HG03196 (cell line): ENCODE measurements around the gene TTBK2.
"Not testable (repeated sequence)": the region's sequence is repeated elsewhere in the genome, so short reads cannot be mapped to it uniquely, and the experiment has no call there.

Experiments used
- ATAC-seq: cut with Tn5 transposase; IDR thresholded peaks from one replicate; pipeline ENCODE4 v1.9.1; 2021; ENCODE audit not compliant: unreplicated experiment

TTBK2 gene

DNA sequence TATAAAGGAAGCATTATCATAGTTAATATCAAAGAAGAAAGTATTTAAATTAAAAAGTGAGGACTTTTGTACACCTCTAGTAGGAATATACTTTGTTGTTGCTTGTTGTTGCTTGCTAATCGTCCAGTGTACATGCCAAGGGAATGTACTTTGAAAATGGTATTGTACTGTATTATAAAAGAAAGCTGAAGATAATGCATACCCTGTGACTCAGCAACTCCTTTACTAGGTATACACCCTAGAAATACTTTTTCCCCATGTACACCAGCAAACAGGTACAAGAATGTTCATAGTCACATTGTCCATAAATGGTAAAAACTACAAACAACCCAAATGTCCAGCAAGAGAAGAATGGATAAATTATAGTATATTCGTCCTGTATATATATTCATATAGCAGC is 12.0 kb downstream of the TTBK2 start:
- ATAC-seq, result no peak

DNA sequence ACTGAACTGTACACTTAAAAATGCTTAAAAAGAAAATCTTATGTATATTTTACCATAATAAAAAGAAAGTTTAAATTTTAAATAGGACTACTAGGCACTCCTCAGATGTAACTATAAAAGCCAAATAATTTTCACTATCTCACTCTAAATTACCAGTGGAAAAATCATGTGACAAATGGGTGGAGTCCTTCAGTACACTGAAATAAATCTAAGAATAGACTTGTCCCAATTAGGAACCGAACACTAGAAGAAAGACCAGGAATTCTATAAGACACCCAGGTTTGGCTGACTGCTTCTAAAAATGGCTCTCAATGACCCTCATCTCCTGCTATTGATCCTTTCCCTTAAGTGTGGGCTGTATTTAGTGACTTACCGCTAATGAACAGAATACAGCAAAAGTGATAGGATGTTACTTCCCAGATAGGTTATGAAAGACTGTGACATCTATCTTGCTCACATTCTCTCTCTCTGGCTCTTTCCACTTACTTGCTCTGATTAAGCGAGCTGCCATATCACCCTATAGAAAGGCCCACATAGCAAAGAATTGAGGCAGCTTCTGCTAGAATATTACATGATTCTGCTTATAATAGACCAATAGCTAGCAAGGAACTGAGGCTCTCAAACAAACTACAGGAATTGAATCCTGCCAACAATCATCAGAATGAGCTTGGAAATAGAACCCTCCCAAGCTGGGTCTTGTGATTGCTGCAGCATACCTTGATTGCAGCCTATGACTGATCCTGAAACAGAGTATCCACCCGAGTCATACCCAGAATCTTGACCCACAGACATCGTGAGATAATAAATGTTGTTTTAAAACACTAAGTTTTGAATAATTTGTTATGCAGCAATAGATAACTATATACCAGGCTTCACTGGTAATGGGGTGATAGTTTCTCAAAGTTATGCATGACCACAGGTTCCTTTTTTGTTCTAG is 16.9 kb downstream of the TTBK2 start:
- ATAC-seq, result no peak

DNA sequence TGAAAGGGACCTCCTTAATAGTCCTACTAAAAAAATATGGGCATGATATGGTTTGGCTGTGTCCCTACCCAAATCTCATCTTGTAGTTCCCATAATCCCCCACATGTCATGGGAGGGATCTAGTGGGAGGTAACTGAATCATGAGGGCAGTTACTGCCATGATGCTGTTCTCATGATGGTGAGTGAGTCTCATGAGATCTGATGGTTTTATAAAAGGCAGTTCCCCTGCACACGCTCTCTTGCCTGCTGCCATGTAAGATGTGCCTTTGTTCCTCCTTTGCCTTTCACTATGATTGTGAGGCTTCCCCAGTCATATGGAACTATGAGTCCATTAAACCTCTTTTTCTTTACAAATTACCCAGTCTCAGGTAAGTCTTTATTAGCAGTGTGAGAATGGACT is 26.7 kb downstream of the TTBK2 start:
- ATAC-seq, result not testable (repeated sequence)

DNA sequence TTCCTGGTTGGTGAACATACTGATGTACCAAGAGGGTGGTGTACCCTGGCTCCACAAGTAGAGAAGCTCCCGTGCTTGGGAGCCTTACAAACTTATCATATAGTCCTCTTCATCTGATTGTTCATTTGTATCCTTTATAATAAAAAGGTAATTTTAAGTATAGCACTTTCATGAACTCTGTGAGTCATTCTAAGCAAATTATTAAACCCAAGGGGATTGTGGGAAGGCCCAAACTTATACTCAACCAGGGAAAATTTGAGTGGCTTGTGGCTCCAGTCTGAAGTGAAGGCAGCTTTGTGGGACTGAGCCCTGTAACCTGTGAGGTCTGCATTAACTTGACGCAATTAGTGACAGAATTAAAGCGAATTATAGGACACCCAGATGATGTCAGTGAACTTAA is 29.0 kb downstream of the TTBK2 start:
- ATAC-seq, result no peak

DNA sequence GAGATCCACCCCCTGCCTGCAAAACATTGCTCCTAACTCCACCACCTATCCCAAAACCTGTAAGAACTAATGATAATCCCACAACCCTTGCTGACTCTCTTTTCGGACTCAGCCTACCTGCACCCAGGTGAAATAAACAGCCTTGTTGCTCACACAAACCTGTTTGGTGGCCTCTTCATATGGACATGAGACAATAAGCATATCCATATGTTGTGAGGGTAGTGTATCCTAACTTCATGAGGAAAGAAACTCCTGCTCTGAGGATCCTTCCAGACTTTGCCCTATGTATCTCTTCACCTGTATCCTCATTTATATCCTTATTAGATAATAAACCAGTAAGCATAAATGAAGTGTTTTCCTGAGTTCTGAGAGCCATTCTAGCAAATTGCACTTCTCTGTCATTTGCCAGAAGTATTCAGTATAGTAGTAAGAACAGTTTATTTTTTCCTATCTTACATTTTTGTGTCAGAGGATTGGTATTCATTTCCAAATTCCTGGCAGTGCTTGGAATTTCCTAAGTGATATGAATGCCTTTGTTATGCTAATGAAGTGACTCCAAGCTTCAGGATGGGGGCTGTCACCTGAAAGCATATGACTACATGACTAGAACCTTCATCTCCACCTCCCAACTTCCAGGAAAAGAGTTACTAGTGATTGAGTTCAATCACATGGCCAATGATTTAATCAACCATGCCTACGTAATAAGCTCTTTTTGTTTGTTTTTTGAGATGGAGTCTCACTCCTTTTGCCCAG is 30.2 kb downstream of the TTBK2 start:
- ATAC-seq, result no peak

DNA sequence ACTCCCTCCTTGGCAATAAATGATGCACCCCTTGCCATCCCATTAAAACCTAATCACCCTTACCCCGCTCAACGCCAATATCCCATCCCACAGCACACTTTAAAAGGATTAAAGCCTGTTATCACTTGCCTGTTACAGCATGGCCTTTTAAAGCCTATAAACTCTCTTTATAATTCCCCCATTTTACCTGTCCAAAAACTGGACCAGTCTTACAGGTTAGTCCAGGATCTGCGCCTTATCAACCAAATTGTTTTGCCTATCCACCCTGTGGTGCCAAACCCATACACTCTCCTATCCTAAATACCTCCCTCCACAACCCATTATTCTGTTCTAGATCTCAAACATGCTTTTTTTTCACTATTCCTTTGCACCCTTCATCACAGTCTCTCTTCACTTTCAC is 33.2 kb downstream of the TTBK2 start:
- ATAC-seq, result not testable (repeated sequence)

DNA sequence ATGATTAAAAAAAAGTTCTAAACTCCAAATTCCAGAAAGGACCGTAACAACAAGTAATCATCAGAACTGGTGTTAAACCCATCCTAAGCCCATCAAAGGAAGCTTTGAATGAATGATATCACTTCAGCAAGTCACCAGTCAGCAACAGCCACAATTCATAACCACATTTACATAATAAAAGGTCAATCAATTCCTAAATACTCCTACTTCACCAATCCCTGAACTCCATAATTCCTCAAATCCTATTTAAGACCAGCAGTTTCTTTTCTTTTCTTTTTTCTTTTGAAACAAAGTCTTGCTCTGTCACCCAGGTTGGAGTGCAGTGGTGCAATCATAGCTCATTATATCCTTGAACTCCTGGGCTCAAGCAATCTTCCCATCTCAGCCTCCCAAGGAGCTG is 40.5 kb downstream of the TTBK2 start:
- ATAC-seq, result no peak

DNA sequence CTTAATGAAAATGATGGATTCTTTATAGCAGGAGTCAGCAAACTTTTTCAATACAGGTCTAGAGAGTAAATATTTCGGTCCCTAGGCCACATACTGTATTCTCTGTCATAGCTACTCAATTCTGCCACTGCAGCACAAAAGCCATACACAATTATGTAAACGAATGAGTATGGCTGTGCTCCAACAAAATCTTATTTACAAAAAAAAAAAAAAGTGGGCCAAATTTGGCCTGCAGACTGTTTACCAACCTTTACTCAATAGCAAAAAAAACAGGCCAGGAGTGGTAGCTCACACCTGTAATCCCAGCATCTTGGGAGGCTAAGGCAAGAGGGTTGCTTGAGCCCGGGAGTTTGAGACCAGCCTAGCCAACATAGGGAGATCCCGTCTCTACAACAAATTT is 41.1 kb downstream of the TTBK2 start:
- no peak for ATAC-seq

DNA sequence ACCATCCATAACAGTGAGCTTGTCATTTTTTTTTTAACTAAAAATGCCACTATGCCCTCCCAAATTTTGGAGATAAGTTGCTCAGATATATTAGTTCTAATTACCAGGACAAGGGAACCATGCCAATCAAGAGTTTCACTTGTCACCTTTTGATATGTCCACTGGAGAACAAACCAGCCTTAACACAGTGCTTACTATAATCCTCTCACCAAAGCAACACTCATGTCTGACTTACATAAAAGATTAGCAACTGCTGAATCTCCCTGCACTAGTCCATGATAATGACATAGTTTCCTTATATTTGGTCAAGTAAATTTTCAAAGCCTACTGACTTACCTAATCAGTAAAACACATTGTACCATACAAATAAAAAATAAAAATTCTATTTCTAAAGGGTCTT is 44.4 kb downstream of the TTBK2 start:
- ATAC-seq, result no peak

DNA sequence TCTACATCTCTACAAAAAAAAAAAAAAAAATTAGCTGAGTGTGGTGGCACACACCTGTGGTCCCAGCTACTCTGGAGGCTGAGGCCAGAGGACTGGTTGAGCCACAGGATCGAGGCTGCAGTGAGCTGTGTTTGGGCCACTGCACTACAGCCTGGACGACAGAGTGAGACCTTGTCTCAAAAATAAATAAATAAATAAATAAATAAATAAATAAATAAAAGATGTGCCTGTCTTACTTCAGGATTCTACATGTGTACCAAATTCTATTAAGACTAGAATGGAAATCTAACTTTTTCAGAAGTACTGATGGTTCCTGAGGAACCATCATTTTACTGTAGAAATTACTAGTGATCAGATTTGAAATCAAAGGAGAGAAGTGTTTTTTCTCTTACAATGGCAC is 51.9 kb downstream of the TTBK2 start:
- ATAC-seq, result no peak

DNA sequence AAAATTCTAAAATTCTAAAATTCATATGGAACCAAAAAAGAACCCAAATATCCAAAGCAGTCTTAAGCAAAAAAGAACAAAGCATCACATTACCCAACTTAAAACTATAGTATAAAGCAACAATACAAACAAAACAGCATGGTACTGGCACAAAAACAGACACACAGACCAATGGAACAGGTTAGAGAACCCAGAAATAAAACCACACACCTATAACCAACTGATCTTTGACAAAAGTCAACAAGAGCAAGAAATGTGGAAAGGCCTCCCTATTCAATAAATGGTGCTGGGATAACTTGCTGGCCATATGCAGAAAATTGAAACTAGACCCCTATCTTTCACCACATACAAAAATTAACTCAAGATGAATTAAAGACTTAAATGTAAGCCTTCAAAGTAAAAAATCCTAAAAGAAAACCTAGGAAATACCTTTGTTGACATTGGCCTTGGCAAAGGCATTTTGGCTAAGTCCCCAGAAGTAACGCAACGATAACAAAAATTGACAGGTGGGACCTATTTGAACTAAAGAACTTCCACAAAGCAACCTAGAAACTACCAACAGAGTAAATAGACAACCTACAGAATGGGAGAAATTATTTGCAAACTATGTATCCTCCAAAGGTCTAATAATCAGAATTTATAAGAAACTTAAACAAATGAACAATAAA is 56.9 kb downstream of the TTBK2 start:
- ATAC-seq, result no peak

DNA sequence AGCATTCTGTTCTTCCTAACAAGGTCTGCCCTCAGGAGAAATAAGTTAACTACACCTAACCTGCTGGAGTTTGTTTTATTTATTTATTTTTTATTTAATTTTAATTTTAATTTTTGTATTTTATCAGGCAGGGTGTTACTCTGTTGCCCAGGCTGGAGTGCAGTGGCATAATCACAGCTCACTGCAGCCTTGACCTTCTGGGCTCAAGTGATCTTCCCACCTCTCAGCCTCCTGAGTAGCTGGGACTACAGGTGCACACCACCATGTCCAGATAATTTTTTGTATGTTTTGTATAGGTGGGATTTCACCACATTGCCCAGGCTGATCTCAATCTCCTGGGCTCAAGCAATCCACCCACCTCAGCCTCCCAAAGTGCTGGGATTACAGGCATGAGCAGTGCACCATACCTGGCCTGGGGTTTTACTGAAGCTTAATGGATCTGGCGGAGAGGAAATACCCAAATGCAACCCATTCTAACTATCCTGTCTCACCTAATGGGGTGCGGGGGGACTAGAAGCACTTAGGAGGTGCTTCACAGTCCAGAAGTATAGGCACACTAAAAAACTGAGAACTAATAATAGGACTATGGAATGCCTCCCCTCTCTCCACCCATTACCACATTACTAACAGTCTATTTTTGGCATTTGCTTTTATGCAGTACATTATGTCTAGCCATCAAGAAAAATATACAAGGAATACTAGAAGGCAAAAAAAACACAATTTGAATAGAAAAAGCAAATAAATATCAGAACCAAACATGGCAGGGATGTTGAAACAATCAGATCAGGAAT is 61.4 kb downstream of the TTBK2 start:
- no peak for ATAC-seq

DNA sequence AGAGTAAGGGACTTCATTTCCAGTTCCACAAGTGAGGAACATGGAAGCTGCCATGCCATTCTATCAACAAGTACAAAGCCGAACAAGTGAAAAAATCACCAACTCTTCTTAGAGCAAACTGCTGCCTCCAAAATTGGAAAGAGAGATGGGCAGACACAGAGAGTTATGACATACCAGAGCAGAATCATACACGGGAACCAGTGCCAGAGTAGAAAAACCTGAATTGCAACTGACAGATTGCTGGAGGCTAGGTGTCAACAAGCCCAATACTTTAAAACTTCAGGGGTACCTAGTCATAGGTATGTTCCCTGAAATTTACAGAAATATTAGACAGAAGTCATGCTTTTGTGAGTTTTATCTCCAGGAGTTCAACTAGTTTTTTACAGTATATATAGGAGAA is 62.0 kb downstream of the TTBK2 start:
- no peak for ATAC-seq

DNA sequence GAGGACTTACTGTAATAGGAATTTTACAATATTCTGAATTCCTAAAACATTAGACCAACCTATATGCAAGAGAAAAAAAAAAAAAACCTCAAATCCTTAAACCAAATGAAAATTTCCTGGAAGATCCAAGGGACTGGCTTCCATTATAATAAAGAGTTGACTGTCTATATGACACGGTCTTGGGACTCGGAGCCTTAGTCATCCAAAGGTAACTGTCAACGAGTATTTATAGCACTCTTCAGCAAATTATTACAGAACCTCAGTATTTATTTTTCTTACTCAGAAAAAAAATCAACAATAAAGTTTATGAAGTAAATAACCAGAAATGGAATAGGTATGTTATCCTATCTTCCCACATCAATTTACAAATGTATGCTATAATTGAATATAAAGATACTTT is 66.0 kb downstream of the TTBK2 start:
- ATAC-seq, result no peak

DNA sequence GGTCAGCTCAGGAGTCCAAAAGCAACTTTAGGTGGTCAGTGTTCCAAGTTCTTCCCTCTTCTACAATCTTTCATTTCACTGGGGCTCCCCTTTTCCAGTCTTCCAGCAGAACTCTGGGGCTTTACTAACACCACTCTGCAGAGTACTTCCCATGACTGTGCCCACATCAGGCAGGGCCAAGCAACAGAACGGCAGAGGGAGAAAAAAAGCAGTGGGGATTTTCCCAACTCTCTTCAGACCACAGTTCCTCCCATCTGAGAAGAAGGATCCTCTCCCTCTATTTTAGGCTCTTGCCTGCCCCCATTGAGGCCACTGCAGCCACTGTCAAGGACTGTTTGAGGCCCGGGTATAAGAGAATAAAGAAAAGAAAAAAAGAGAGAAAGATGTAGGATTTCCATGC is 70.7 kb downstream of the TTBK2 start:
- ATAC-seq, result no peak

DNA sequence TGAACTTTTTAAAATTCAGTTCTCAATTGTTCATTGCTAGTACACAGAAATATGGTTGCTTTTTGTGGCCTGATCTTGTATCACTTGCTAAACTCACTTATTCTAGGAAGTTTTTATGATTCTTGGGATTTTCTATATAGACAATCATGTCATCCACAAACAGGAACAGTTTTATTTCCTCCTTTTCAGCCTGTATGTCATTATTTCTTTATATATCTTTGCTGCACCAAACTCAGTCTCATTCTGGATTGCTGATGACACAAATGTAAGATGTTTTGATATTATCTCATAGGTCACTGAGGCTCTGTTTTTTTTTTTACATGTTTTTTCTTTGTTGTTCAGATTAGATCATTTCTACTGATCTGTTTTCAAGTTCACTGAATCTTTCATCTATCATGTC is 71.7 kb downstream of the TTBK2 start:
- no peak for ATAC-seq

DNA sequence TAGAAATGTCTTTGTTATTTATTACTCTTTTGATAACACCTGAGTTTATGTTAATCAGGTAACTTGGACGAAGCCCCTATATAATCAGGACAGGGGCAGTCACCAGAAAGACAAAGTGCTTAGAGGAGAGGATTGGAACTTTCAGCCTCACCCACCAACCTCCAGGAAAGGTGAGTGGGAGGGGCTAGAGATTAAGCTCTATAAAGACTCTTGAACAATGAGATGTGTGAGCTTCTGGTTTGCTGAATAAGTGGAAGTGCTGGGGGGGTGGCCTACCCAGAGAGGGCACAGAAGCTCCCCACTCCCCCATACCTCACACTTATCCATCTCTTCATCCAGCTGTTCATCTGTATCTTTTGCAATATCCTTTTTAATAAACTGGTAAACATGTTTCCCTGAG is 73.9 kb downstream of the TTBK2 start:
- ATAC-seq, result no peak

DNA sequence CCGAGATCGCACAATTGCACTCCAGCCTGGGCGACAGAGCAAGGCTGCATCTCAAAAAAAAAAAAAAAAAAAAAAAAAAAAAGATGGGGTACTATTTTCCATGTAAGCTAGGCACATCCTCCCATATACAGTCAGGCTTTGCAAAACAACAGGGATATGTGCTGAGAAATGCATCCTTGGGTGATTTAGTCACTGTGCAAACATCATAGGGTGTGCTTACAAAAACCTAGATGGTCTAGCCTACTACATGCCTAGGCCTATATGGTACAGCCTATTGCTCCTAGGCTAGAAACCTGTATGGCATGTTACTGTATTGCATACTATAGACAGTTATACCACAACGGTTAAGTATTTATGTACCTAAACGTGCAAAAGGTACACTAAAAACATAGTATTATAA is 75.0 kb downstream of the TTBK2 start:
- no peak for ATAC-seq

DNA sequence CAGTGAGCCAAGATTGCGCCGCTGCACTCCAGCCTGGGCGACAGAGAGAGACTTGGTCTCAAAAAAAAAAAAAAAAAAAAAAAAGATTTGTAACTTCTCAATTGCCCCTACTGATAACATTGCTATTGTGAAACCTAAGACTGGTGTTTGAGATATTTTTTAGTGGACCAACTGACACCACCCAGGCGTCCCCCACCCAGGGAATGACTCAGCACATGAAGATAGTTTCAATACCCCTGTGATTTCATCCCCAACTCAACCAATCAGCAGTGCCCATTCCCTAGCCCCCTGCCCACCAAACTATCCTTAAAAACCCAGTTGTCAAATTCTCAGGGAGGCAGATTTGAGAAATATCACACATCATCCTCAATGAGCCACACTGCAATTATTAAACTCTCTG is 76.9 kb downstream of the TTBK2 start:
- no peak for ATAC-seq

DNA sequence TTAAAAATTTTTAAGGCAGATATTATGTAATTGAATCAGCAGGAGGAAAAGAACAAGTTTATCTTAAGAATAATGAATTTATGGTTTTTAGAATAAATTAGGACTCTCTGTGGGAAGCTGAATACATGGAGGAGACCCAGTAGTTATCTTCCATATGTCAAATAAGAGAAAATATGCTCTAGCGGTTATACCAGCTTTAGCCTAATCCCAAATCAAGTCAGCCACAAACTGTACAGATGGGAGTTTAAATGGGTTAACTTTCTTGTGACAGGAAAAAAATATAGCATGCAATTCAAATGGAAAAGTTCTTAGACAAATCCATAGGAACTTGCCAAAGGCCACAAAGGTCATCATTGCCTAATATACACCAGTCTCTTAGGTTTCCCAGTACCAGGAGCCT is 84.3 kb downstream of the TTBK2 start:
- ATAC-seq, result no peak

DNA sequence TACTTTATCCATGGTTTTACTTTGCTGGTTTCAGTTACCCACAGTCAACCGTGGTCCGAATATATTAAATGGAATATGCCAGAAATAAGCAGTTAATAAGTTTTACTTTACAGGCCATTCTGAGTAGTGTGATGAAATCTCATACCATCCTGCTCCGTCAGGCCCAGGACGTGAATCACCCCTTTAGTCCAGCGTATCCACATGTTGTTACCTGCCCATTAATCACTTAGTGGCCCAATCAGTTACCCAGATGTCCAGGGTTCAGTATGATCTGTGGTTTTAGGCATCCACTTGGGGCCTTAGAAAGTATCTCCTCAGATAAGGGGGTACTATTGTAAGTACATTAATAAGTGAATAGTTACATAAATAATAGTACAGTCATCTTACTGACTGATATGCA is 88.0 kb downstream of the TTBK2 start:
- ATAC-seq, result no peak
